ENCODE results near the gene OFD1.

The OFD1 gene

GRCh38 chrX:13815664-13816063 lies 81.1 kb downstream of the OFD1 start:
- TF ChIP-seq POLR2A (IDR thresholded peaks at IDR 0.05; ENCODE audit: low read depth, low read length), result no peak
- no peak for DNase-seq (ENCODE audit: insufficient read length, low spot score)
- no peak for FAIRE-seq

- no peak for DNase-seq (ENCODE audit: insufficient read length, low spot score)
- FAIRE-seq, result no peak
- no peak for TF ChIP-seq POLR2A (IDR thresholded peaks at IDR 0.05; ENCODE audit: low read depth, low read length)
Measured at GRCh38 chrX:13816176-13816575, 81.6 kb downstream of the OFD1 start.

- FAIRE-seq, result no peak
- no peak for TF ChIP-seq POLR2A (IDR thresholded peaks at IDR 0.05; ENCODE audit: low read depth, low read length)
- no peak for DNase-seq (ENCODE audit: insufficient read length, low spot score)
Measured at GRCh38 chrX:13816643-13817627, 82.4 kb downstream of the OFD1 start, which contains the start of gene GPM6B. Gene GPM6B (minus strand): TSS chrX:13817093. CDS start chrX:13816904, 189 bp downstream.

Data from H54 (cell line).